ENCODE measurements around the gene MMP23B.

The MMP23B gene

DNA sequence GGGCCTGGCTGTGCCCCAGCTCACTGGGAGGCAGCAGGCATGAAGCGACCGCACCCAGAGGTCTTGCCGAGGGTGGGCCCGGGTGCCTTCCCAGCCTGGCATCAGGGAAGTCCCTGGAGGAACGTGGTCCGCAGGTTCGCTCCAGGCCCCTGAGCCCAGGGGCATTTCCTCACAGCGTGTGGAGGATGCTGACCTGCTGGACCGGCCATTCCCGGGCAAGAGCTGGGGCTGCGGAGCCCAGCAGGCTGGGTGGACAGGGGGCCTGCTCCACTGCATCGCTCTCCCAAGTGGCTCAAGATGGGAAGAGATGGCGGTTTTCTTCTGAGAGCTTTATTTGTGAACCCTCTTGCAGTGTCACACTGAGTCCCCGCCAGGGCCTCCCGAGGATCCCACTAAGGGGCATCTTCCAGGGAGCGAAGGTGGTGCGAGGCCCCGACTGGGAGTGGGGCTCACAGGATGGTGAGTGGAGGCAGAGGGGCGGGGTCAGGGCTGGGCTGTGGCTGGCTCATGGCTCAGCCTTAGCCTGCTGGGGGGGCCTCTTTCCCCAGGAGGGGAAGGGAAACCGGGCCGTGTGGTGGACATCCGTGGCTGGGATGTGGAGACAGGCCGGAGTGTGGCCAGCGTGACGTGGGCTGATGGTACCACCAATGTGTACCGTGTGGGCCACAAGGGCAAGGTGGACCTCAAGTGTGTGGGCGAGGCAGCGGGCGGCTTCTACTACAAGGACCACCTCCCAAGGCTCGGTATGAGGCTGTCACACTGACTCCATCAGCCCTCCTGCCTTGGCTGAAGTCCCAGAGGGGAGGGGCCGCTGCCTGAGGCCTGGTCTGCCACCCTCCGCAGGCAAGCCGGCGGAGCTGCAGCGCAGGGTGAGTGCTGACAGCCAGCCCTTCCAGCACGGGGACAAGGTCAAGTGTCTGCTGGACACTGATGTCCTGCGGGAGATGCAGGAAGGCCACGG lies 7.2 kb upstream of the MMP23B start:
- TF ChIP-seq, protein P1, sequence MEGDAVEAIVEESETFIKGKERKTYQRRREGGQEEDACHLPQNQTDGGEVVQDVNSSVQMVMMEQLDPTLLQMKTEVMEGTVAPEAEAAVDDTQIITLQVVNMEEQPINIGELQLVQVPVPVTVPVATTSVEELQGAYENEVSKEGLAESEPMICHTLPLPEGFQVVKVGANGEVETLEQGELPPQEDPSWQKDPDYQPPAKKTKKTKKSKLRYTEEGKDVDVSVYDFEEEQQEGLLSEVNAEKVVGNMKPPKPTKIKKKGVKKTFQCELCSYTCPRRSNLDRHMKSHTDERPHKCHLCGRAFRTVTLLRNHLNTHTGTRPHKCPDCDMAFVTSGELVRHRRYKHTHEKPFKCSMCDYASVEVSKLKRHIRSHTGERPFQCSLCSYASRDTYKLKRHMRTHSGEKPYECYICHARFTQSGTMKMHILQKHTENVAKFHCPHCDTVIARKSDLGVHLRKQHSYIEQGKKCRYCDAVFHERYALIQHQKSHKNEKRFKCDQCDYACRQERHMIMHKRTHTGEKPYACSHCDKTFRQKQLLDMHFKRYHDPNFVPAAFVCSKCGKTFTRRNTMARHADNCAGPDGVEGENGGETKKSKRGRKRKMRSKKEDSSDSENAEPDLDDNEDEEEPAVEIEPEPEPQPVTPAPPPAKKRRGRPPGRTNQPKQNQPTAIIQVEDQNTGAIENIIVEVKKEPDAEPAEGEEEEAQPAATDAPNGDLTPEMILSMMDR (IDR thresholded peaks at IDR 0.05; ENCODE audit: low read depth, low read length), result no peak
- no peak overlapping the region for H3K4me3 ChIP-seq (ENCODE audit: low read depth, low read length)

GRCh38 chr1:1625404-1625775 lies 6.6 kb upstream of the MMP23B start:
- in situ Hi-C loops (cut with HindIII; ENCODE audit: low sequenced_read_pairs), result no loop called here
- H3K4me3 ChIP-seq (ENCODE audit: low read depth, low read length), result no peak overlapping the region
- TF ChIP-seq, protein P1 (IDR thresholded peaks at IDR 0.05; ENCODE audit: low read depth, low read length), result no peak
- DNase-seq (ENCODE audit: low read depth, low spot score), result no peak

More for the DNA sequence above, 7.2 kb upstream of the MMP23B start:
- DNase-seq (ENCODE audit: low read depth, low spot score), result no peak
- in situ Hi-C loops (cut with HindIII; ENCODE audit: low sequenced_read_pairs), result no loop called here

- in situ Hi-C loops (cut with HindIII; ENCODE audit: low sequenced_read_pairs), result no loop called here
- TF ChIP-seq, protein P1 (IDR thresholded peaks at IDR 0.05; ENCODE audit: low read depth, low read length), result no peak
- no peak overlapping the region for H3K4me3 ChIP-seq (ENCODE audit: low read depth, low read length)
- DNase-seq (ENCODE audit: low read depth, low spot score), result no peak
These were observed 6.2 kb upstream of the MMP23B start for GRCh38 chr1:1625824-1626206.

GRCh38 chr1:1626207-1627141 lies 5.5 kb upstream of the MMP23B start:
- DNase-seq (ENCODE audit: low read depth, low spot score), result no peak
- in situ Hi-C loops (cut with HindIII; ENCODE audit: low sequenced_read_pairs), result no loop called here
- no peak overlapping the region for H3K4me3 ChIP-seq (ENCODE audit: low read depth, low read length)
- TF ChIP-seq, protein P1 (IDR thresholded peaks at IDR 0.05; ENCODE audit: low read depth, low read length), result no peak

DNA sequence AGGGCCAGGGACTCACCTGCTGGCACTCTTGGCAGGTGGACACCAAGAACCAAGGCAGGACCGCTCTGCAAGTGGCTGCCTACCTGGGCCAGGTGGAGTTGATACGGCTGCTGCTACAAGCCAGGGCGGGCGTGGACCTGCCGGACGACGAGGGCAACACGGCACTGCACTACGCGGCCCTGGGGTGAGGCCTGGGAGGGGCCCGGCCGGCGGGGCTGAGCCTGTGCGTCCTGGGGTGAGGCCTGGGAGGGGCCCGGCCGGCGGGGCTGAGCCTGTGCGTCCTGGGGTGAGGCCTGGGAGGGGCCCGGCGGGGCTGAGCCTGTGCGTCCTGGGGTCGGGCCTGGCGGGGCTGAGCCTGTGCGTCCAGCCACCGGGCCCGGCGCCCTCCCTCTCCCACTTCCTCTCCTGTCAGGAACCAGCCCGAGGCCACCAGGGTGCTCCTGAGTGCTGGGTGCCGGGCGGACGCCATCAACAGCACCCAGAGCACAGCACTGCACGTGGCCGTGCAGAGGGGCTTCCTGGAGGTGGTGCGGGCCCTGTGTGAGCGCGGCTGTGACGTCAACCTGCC lies 4.6 kb upstream of the MMP23B start:
- in situ Hi-C loops (cut with HindIII; ENCODE audit: low sequenced_read_pairs), result no loop called here
- TF ChIP-seq, protein P1 (IDR thresholded peaks at IDR 0.05; ENCODE audit: low read depth, low read length), result no peak
- no peak for DNase-seq (ENCODE audit: low read depth, low spot score)
- H3K4me3 ChIP-seq (ENCODE audit: low read depth, low read length), result no peak overlapping the region
